GM12878 (cell line): Measurements from ENCODE around the gene LRRC23. TPM values are rescaled to one million over a fixed set of nuclear protein-coding genes. Genes with fewer than 3 reads are reported as not detected.

Experiments
- ATF7 ChIP-seq: fragments of 450-650 bp; IDR thresholded peaks from 2 replicates; pipeline ENCODE4 v1.6.1; 2016; ENCODE audit warnings: low read depth, mild to moderate bottlenecking
- CBX5 ChIP-seq: sonication (generic); IDR thresholded peaks from 2 replicates; pipeline ENCODE4 v1.6.1; 2016; ENCODE audit warnings: low read depth, moderate library complexity, mild to moderate bottlenecking, inconsistent platforms
- CEBPB ChIP-seq, 2 experiments: fragments of 150-350 bp in 1 of 2; IDR thresholded peaks; 2 replicates each; pipeline ENCODE4 v1.6.1; 2012 to 2014; ENCODE audit warnings: low read depth in 2 of 2, low read length in 2 of 2, borderline replicate concordance in 1 of 2, inconsistent platforms in 1 of 2
- FOXM1 ChIP-seq: IDR thresholded peaks from 2 replicates; pipeline ENCODE4 v1.6.1; 2012; ENCODE audit warnings: low read depth, mild to moderate bottlenecking, inconsistent platforms, low read length, moderate library complexity
- HDGF ChIP-seq: fragments of 450-650 bp; IDR thresholded peaks from 2 replicates; pipeline ENCODE4 v1.6.1; 2016; ENCODE audit warnings: antibody characterized with exemption
- JUND ChIP-seq: IDR thresholded peaks from 2 replicates; pipeline ENCODE4 v1.6.1; 2012; ENCODE audit warnings: low read depth, mild to moderate bottlenecking, low read length, improper control_type of control experiment, moderate library complexity
- NR2F1 ChIP-seq: fragments of 450-650 bp; conservative IDR thresholded peaks from 2 replicates; pipeline ENCODE4 v1.6.1; 2017; ENCODE audit warnings: mild to moderate bottlenecking
- POLR2A ChIP-seq: IDR thresholded peaks from 2 replicates; pipeline ENCODE4 v1.6.1; 2011; ENCODE audit warnings: low read depth, mild to moderate bottlenecking, low read length
- RUNX3 ChIP-seq: IDR thresholded peaks from 2 replicates; pipeline ENCODE4 v1.6.1; 2012; ENCODE audit warnings: low read length, inconsistent platforms
- STAT1 ChIP-seq: fragments of 450-650 bp; conservative IDR thresholded peaks from 2 replicates; pipeline ENCODE4 v1.6.1; 2014; ENCODE audit warnings: antibody characterized with exemption, mild to moderate bottlenecking
- TBL1XR1 ChIP-seq: IDR thresholded peaks from 2 replicates; pipeline ENCODE4 v1.6.1; 2012; ENCODE audit warnings: low read depth, low read length, improper control_type of control experiment
- TCF7 ChIP-seq: IDR thresholded peaks from 2 replicates; pipeline ENCODE4 v1.6.1; 2014; ENCODE audit warnings: antibody characterized with exemption, borderline replicate concordance
- YBX1 ChIP-seq: fragments of 450-650 bp; IDR thresholded peaks from 2 replicates; pipeline ENCODE4 v1.6.1; 2016; ENCODE audit warnings: antibody characterized with exemption
- ZNF24 ChIP-seq: fragments of 450-650 bp; IDR thresholded peaks from 2 replicates; pipeline ENCODE4 v1.6.1; 2017; ENCODE audit warnings: antibody characterized with exemption, mild to moderate bottlenecking
- polyA plus RNA-seq, 11 experiments: library from polyadenylated mRNA; depleted of rRNA in 4 of 11; unstranded in 6 of 11; stranded (reverse) in 5 of 11; fragments of >200 nt; fragmentation: Nextera tagmentation in 4 of 11; fragmentation: Illumina TruSeq in 1 of 11; extraction: Ambion mirVana in 4 of 11; extraction: Trizol in 1 of 11; gene quantifications; 1 replicate in 1 of 11; 2 replicates in 10 of 11; pipeline versions ENCODE4 v1.2.1 to v1.2.3, GENCODE V29; 2011 to 2016; ENCODE audit warnings: inconsistent platforms in 2 of 11, missing spikeins in 2 of 11, low read depth in 1 of 11
- total RNA-seq, 4 experiments: library from RNA; depleted of rRNA in 3 of 4; stranded (reverse); fragments of >200 nt in 3 of 4; fragmentation: Illumina TruSeq in 1 of 4; extraction: Trizol in 1 of 4; gene quantifications; 2 replicates each; pipeline versions ENCODE4 v1.2.1 to v1.2.3, GENCODE V29; 2013 to 2021
- TF ChIP-seq, protein P1 (sequence below): fragments of 150-350 bp; IDR thresholded peaks from 2 replicates; pipeline ENCODE4 v1.6.1; 2016; ENCODE audit warnings: low read depth, low read length
- TF ChIP-seq, protein P2 (sequence below): fragments of 450-650 bp; IDR thresholded peaks from 2 replicates; pipeline ENCODE4 v1.6.1; 2016; ENCODE audit warnings: mild to moderate bottlenecking
- TF ChIP-seq, protein P3 (sequence below): fragments of 450-650 bp; IDR thresholded peaks from 2 replicates; pipeline ENCODE4 v1.6.1; 2017; ENCODE audit warnings: mild to moderate bottlenecking
- TF ChIP-seq, protein P4 (sequence below): IDR thresholded peaks from 2 replicates; pipeline ENCODE4 v1.6.1; 2011; ENCODE audit warnings: low read depth, low read length, improper control_type of control experiment, borderline replicate concordance
- TF ChIP-seq, protein P5 (sequence below): fragments of 450-650 bp; IDR thresholded peaks from 2 replicates; pipeline ENCODE4 v1.6.1; 2017; ENCODE audit warnings: antibody characterized with exemption, mild to moderate bottlenecking, moderate library complexity

Gene LRRC23
- total and polyA plus RNA-seq, 10 of the 15 experiments (the other 5 are each of a cell fraction or from before 2014, with no cell fraction given), result 1.4 to 6.9 (median 3.4) TPM

DNA sequence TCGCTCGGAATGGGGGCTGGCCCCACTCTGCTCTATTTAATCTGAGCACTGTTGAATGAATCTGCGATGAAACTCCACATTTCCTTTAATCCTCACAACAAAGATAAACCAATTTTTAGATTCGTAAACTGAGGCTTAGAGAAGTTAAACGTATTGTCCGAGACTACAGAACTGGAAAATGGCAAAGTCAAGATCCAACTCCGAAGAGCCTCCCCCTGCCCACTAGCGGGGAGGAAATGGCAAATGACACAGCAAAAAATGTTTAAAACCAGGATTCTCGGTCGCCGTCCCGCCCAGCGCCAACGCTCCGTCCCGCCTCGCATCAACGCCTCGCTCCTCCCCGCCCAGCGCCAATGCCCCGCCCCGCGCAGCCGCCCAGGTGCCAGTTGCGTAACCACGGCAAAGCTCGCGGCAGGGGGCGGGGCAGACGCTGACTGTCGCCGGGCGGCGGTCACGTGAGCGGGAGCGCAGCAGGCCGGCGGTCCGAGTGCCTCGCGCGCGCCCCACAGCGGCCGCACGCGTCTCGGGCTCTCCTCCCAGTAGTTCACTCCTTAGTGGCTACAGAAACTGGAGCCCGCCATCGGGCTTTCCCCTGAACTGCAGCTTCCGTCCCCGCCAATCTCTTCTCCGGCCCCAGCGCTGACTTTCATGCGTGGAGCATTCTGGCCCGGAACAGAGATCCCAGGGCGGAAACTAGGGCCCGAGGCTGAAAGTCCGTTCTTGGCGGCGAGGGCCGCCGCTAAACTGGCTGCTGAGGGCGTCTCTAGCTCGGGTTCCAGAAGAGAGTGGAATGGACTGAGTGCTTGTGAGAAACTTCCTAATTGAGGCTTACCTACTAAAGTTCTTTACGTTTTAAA is 13.6 kb upstream of the LRRC23 start (continued):
- TF ChIP-seq, protein P1, sequence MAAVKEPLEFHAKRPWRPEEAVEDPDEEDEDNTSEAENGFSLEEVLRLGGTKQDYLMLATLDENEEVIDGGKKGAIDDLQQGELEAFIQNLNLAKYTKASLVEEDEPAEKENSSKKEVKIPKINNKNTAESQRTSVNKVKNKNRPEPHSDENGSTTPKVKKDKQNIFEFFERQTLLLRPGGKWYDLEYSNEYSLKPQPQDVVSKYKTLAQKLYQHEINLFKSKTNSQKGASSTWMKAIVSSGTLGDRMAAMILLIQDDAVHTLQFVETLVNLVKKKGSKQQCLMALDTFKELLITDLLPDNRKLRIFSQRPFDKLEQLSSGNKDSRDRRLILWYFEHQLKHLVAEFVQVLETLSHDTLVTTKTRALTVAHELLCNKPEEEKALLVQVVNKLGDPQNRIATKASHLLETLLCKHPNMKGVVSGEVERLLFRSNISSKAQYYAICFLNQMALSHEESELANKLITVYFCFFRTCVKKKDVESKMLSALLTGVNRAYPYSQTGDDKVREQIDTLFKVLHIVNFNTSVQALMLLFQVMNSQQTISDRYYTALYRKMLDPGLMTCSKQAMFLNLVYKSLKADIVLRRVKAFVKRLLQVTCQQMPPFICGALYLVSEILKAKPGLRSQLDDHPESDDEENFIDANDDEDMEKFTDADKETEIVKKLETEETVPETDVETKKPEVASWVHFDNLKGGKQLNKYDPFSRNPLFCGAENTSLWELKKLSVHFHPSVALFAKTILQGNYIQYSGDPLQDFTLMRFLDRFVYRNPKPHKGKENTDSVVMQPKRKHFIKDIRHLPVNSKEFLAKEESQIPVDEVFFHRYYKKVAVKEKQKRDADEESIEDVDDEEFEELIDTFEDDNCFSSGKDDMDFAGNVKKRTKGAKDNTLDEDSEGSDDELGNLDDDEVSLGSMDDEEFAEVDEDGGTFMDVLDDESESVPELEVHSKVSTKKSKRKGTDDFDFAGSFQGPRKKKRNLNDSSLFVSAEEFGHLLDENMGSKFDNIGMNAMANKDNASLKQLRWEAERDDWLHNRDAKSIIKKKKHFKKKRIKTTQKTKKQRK, result no peak
- TF ChIP-seq JUND (0 out of 2 replicates have a peak, but pooled peaks have one; percentile 35), NR2F1 (peak; percentile 45; the same call in 1 of the 2 replicates), POLR2A (peak; percentile 72), YBX1 (no peak), CEBPB (IDR thresholded peaks at IDR 0.05; ENCODE audit: borderline replicate concordance in 1 of 2, low read depth in 2 of 2, low read length in 2 of 2) (peak in 1 of 2 experiments; percentile 97; a peak in 2 of 4 replicates), TBL1XR1 (0 out of 2 replicates have a peak, but pooled peaks have one; percentile 49), FOXM1 (no peak; the same call in 1 of the 2 replicates), ZNF24 (peak; percentile 86), ATF7 (no peak), TCF7 (no peak), CBX5 (no peak; the same call in 1 of the 2 replicates), STAT1 (0 out of 2 replicates have a peak, but pooled peaks have one; percentile 86), HDGF (no peak), RUNX3 (peak; percentile 5)
- TF ChIP-seq, protein P2, sequence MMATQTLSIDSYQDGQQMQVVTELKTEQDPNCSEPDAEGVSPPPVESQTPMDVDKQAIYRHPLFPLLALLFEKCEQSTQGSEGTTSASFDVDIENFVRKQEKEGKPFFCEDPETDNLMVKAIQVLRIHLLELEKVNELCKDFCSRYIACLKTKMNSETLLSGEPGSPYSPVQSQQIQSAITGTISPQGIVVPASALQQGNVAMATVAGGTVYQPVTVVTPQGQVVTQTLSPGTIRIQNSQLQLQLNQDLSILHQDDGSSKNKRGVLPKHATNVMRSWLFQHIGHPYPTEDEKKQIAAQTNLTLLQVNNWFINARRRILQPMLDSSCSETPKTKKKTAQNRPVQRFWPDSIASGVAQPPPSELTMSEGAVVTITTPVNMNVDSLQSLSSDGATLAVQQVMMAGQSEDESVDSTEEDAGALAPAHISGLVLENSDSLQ, result peak; percentile 69; the same call in 1 of the 2 replicates
- TF ChIP-seq, protein P3, sequence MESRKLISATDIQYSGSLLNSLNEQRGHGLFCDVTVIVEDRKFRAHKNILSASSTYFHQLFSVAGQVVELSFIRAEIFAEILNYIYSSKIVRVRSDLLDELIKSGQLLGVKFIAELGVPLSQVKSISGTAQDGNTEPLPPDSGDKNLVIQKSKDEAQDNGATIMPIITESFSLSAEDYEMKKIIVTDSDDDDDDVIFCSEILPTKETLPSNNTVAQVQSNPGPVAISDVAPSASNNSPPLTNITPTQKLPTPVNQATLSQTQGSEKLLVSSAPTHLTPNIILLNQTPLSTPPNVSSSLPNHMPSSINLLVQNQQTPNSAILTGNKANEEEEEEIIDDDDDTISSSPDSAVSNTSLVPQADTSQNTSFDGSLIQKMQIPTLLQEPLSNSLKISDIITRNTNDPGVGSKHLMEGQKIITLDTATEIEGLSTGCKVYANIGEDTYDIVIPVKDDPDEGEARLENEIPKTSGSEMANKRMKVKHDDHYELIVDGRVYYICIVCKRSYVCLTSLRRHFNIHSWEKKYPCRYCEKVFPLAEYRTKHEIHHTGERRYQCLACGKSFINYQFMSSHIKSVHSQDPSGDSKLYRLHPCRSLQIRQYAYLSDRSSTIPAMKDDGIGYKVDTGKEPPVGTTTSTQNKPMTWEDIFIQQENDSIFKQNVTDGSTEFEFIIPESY, result no peak
- TF ChIP-seq, protein P4, sequence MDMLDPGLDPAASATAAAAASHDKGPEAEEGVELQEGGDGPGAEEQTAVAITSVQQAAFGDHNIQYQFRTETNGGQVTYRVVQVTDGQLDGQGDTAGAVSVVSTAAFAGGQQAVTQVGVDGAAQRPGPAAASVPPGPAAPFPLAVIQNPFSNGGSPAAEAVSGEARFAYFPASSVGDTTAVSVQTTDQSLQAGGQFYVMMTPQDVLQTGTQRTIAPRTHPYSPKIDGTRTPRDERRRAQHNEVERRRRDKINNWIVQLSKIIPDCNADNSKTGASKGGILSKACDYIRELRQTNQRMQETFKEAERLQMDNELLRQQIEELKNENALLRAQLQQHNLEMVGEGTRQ, result peak; percentile 89
- TF ChIP-seq, protein P5, sequence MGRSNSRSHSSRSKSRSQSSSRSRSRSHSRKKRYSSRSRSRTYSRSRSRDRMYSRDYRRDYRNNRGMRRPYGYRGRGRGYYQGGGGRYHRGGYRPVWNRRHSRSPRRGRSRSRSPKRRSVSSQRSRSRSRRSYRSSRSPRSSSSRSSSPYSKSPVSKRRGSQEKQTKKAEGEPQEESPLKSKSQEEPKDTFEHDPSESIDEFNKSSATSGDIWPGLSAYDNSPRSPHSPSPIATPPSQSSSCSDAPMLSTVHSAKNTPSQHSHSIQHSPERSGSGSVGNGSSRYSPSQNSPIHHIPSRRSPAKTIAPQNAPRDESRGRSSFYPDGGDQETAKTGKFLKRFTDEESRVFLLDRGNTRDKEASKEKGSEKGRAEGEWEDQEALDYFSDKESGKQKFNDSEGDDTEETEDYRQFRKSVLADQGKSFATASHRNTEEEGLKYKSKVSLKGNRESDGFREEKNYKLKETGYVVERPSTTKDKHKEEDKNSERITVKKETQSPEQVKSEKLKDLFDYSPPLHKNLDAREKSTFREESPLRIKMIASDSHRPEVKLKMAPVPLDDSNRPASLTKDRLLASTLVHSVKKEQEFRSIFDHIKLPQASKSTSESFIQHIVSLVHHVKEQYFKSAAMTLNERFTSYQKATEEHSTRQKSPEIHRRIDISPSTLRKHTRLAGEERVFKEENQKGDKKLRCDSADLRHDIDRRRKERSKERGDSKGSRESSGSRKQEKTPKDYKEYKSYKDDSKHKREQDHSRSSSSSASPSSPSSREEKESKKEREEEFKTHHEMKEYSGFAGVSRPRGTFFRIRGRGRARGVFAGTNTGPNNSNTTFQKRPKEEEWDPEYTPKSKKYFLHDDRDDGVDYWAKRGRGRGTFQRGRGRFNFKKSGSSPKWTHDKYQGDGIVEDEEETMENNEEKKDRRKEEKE, result peak; percentile 56; the same call in 1 of the 2 replicates
